Measurements from ENCODE around the gene ZNF785.

GRCh38 chr16:30592871-30593270 is 7.4 kb upstream of the ZNF785 start:
- TF ChIP-seq, protein P1, sequence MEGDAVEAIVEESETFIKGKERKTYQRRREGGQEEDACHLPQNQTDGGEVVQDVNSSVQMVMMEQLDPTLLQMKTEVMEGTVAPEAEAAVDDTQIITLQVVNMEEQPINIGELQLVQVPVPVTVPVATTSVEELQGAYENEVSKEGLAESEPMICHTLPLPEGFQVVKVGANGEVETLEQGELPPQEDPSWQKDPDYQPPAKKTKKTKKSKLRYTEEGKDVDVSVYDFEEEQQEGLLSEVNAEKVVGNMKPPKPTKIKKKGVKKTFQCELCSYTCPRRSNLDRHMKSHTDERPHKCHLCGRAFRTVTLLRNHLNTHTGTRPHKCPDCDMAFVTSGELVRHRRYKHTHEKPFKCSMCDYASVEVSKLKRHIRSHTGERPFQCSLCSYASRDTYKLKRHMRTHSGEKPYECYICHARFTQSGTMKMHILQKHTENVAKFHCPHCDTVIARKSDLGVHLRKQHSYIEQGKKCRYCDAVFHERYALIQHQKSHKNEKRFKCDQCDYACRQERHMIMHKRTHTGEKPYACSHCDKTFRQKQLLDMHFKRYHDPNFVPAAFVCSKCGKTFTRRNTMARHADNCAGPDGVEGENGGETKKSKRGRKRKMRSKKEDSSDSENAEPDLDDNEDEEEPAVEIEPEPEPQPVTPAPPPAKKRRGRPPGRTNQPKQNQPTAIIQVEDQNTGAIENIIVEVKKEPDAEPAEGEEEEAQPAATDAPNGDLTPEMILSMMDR (IDR thresholded peaks at IDR 0.05) = no peak
- no peak for TF ChIP-seq POLR2A (IDR thresholded peaks at IDR 0.05)
- no peak for TF ChIP-seq EP300 (IDR thresholded peaks at IDR 0.05)
